ENCODE measurements around the gene CBLB.
"Not testable (repeated sequence)": the region's sequence is repeated elsewhere in the genome, so short reads cannot be mapped to it uniquely, and the experiment has no call there.

Gene CBLB

DNA sequence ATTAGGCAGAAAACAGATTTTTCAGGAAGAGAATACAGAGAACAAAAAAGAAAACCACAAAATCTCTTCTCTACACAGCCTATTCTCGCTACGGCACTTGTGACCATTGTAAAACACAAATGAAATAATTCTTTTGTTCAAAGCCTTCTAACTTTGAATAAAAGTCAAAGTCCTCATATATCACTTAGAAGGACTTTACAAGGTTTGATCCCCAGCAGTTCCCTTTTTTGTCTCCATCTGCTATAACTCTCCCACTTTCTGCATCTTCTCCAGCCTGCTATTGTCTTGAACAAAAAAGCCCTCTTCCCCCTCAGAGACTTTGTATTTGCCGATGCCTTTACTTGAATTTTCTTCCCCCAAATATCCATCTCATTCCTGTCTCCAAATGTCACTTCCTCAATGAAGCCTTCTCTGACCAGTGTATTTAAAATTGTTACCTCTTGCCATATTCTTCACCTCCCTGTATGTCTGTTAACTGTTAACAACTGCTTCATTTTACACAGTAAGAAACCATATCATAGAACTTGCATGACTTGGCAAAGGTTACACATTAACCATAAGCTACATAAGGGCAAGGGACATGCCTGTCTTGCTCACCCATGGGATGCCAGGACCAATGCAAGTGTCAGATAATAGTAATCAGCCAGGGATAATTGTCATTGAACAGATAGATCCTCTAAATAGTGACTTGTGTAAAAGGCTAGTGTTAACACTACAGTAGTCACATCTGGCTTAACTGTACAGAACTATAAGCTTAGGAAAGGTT is 122.4 kb downstream of the CBLB start:
- no peak for DNase-seq

DNA sequence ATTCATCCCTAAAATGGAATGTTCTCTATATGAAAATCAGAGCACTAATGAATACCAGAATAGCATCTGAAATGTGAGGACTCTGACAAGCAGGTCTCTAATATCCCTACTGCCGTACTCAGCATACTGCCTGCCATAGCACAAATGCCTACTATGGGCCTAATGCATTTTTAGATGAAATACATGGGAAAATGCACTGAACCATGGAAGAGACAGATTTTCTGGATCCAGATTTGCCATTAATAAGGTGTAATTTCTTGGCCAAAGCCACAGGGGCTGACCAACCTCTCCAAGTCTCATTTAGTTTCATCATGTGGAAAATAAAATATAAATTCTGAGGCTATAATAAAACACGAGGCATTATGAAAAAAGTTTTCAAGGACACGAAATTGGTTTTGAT is 123.8 kb downstream of the CBLB start:
- no peak for DNase-seq

DNA sequence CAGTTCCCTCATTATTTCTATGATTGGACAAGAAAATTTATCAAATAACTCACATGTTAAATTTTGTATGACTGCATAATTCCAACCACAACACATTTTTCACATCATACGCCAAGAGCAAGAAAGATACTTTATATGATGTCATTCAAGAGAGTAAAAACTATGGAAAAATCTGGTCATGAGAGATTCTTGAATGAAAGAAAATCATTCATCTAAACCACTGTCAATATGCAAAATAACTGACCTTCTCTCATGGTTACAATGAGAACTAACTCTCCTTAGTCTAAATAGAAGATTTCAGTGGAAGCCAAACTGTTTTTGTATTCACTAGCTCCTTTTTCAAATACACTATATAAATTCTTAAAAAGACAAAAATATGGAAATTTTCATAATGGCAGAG is 124.6 kb downstream of the CBLB start:
- no peak for DNase-seq

DNA sequence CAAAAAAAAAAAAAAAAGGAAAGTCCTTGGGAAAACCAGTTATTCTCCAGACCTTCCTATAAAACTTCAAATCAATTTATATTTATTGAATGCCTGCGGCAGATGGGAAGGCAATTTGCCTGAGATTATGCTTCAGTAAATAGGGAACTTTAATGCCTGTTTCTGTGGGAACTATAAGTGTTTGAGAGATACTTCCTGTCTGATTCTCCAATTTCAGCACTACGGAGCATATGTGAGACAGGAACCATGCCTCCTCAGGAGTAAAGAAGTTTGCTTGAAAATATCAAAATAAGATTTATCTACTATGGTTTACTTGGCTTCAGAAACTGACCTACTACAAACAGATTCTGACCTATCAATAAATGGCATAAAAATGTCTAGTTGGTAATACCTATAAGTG is 135.5 kb downstream of the CBLB start:
- DNase-seq: no peak

DNA sequence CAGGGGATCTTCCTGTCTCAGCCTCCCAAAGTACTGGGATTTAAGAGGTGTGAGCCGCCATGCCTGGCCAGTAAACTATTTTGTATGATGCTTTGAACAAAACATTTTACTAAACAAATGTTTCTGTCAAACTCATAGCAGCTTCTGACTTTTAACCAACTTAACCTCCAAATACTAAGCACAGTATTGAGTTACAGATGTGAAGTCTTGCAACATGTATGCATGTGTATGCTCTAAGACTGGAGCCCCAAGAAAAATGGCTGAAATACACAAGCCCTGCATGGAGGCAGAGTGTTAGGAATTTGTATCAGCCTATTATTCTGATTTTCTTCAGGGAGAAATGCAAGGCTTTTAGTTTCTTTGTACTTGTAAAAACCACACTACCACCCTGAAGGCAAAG is 137.1 kb downstream of the CBLB start:
- DNase-seq: no peak

DNA sequence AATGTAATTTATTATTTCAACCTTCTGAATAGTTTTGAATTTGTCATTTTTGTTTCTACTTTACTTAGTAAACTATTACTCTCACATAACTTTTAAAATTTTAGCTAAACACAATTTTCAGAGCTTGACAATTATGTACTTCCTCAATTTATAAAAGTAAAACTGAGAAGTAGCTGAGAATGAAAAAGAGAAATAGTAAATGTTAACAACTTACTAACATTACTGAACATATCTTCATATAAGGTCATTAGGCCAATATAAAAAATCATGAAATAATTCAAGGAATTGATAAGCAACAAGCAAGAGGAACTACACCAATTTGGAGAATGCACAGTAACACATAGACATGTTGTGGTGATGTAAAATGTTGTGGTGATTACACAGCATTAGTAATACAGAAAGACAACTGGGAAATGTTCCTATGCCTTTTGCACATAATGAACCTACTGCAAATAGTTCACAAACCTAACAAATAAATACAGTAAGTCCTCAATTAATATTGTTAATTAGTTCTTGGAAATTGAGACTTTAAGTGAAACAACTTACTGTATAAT is 137.9 kb downstream of the CBLB start:
- DNase-seq: no peak

DNA sequence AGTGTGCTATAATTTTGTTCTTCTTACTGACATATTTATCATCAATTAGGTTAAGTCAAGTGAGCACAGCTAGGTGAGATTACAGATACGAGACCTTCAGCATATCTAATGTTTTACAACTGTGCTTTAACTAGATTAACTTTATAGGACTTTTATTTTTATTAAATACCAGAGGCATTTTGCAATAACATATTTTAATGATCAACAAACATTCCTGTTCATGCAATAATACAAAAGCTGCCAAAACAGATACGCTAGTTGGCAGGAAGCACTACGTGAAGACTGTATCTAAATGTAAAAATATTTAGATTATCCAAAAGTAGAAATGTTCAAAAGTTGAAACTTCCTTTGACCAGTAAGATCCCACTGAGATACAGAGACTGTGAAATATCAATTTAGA is 139.1 kb downstream of the CBLB start:
- DNase-seq: no peak

DNA sequence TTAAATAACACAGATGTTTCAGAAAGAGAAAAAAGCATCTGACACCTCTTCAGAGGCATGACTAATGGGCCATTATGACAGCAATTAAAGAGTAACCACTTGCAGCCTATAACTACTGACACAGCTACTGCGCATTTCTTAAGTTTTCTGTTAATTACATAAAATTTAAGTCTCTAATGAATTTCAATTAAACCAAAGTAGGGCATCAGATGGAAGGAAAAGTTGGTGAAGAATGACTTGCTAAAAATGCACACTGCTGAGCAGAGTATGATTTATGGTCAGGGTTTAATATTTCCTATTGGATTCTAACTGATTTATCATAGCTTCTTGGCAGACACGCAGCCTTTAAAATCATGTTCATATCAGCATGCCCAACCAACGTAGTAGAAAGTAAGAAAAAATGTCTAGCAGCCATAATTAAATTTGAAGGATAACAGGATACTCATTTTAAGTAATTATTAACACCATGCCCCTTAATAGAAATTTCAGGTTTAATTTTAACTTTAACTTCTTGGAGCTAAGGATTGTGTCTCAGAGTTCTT is 140.0 kb downstream of the CBLB start:
- no peak for DNase-seq

DNA sequence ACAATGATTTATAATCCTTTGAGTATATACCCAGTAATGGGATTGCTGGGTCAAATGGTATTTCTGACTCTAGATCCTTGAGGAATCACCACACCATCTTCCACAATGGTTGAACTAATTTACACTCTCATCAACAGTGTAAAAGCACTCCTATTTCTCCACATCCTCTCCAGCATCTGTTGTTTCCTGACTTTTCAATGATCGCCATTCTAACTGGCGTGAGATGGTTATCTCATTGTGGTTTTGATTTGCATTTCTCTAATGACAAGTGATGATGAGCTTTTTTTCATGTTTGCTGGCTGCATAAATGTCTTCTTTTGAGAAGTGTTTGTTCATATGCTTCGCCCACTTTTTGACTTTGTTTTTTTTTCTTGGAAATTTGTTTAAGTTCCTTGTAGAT is 141.8 kb downstream of the CBLB start:
- not testable (repeated sequence) for DNase-seq

DNA sequence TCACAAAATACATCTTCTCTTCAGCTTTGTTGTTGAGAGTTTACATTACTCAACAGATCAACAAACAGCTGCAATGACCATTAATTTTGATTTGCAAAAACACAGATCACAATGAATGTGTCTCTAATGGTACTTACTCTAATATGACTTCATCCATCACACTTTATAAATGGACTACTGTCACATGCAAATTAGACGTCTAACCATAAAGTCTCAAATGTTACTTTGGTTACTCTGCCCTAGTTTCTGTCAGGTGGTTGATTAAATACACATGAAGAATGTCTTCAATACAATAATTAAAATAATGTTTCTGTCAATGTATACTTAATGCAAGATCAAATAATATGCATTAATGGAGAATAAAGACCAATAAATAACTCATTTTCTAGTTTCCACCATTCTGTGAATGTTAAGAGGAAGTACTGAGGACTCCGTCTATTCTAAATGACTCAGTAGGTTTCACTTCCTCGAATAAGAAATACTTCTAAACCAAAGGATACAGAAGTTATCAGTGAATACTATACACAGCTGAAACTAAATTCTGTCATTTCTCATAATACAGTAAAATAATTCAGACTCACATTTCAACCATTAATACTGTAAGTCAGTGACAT is 145.8 kb downstream of the CBLB start:
- DNase-seq: no peak

DNA sequence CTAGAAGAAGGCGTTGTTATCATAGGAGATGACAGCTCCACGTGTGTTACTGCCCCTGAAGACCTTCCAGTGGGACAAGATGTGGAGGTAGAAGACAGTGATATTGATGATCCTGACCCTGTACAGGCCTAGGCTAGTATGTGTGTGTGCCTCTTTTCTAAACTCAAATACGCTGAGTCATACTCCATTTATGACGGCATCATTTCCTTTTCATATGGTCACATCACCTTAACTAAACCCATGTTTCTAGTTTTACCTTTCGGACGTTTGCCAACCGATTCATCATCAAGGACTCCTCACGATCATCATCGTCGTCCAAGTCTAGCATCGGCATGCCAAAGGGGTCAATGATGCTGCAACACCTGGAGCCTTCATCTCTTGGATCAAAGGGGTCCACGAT is 149.0 kb downstream of the CBLB start:
- DNase-seq: no peak

DNA sequence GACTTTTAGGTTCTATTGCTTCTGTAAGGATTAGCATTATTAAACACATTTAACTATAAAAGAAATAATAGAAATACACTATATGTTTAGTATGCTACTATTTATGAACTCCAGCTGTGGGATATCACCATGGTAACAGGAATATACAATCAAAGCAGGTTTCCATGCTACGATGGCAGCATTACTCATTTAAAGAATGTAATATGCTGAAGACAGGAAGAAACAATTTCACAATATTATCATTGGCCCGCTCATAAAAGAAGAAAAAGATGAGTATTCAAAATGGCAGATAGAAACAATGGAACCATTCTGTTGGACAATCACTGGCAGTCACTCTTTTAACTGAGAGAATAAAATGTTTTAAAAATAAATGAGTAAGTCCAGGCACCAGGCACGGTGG is 153.4 kb downstream of the CBLB start:
- no peak for DNase-seq

DNA sequence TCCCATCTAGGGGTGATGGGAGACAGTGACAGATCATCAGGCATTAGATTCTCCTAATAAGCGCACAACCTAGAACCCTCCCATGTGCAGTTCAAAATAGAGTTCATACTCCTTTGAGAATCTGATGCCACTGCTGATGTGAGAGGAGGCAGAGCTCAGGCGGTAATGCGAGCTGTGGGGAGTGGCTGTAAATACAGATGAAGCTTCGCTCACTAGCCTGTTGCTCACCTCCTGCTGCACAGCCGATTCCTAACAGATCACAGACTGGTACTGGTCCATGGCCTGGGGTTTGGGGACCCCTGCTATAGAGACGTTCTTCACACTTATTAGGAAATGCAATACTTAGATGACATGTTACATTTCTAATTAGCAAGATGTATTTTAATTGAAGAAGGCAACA is 154.4 kb downstream of the CBLB start:
- DNase-seq: no peak

DNA sequence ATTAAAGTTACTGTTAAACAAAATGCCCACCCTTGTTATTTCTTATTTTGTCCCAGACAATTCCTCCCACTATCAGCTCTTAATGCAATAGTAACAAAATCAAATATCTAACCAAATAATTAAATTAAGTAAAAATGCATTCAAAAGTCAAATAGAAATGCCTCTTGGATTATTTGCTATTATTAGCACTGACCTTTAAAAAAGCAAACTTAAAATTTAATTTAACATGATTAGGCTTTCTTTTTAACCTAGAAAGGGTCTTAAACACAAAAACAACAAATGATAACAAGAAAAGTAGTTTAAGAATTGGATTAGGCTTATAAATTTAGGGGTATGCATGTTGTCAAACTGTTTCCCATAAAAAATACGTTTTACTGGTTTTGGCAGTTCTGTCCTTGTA is 159.8 kb downstream of the CBLB start:
- no peak for DNase-seq

DNA sequence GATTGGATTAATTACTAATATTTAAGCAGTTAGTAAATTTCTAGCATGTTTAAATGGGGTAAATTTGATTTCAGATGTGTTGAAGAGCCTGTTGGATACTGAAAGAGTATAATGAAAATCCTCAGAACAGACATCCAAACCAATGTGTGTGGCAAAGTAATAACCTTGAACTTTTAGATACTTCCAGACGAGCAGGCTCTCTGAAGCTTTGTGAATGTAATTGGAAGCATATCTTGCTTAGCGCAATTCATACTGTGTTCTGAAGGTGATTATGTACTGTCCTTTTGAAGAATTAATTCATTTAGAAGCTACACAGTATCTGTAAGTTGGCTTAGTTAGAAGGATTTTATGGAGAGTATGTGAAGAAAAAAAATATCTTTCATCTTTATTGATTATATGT is 161.8 kb downstream of the CBLB start:
- no peak for DNase-seq

DNA sequence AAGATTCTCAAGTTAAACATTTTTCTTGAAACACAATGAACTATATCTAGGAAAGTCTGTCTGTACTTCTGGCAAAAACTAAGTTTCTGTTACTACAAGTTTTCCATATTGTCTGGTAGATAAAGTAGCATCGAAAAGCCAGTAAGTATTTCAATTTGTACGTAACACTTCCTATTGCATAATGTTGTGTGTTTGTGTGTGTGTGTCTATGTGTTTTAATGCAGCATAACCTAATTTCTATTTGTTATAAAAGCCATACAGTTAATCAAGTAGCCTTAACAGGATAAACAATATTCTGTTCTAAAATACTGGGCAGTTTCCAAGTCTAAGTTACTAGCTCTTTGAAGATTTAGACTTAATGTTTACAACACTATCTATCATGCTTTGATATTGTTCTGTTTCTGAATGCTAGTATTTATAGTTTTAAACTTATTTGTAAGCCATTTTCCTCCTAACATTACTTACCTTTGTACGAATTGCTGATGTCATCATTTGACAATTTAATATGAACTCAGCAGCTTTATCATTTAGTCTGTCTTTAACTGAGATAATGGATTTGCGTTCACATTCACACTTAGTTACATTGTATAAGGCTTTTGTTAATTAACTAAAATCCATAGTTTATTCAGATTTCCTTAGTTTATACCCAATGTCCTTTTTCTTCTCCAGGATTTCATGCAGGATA is 163.9 kb downstream of the CBLB start:
- DNase-seq: no peak

DNA sequence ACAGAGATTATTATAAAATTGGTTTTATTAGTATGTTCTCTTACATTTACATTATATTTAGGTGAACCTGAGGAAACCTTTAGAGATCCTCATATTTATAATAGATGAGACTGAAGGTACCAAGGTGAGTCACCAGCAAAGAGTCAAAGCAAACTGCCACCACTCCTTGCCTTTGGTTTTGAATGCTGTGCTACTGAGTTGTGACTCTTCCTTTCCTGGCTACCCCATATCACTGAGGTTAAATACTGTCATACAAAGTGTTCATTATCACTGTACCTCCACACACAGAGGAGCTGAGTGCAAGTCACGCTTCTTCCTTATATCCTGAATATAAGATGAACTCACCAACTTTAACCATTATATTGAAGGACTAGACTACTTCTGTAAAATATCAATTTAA is 168.2 kb downstream of the CBLB start:
- DNase-seq: no peak

DNA sequence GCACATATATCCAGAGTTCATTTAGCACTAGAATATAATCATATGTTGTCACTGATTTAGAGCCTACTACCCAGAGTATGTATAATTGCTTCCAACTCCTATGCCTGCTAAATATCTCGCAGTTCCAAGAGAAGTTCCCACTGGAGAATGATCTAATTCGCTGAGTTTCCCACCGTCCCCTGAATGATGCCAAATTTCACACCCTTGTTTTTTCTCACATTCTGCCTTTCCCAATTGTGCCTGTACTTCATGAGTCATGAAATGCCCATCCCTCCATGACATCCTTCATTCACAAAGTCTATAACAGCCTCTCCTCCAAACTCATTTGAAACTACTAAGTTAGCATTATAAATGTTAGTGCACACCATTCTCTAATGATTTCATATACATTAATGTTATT is 177.2 kb downstream of the CBLB start:
- DNase-seq: no peak

DNA sequence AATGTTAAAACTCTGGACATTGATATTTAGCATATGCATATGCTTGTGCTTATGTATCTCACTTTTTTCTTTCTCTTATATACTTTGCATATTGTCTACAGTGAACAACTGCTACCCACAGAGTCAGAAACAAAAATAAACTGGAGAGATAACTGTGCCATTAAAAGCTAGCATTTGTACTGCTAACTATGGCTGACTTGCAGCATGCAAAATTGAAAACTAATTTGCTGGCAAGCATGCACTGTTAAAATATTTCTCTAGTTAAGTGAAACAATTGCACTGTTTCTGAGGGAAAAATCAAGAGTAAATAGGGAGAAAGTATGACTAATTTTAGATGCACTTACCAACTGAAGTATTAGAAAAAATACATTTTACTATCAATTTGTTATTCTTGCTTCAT is 177.8 kb downstream of the CBLB start:
- DNase-seq: no peak

DNA sequence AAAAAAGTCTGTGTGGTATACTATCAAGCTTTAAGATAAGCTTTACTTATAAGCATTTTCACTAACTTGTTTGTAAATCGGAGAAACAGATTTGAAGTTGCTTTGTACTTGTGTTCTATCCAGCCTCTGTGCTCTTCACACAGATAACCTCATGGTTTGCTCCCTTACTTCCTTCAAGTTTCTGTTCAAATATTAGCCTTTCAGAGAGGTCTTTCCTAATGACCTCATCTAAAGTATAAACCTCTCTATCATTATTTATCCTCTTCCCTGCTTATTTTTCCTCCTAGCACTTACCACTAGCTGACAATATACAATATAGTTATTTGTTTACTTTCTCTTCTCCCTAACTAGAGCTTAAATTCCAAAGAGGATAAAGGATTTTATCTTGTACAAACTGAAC is 180.0 kb downstream of the CBLB start:
- no peak for DNase-seq

DNA sequence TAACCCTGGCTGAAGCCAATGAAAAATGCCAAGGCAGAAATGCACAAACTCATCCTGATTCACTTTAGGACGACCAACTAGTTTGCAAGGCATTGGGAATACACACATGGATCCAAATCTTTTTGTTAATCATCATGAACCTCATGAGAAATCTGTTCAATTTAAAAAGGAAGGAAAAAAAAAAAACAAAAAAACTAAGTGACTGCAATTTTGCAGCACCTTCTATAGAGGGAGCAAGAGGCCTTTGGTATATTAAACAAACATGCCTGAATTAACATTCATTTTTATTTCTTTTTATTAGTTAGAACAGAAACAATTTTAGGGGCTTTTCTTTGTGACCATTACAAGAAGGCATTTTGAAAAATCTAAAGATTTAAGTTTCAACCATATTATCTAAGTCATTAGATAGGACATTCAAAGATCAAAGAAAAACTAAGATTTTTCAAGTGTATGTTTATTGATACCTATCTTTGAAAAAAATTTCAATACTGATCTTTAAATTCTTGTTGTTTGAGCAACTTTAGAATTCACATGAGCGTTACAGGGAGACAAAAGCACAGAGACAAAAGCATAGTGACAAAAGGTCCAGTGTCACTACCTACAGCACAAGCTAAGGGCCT is 182.4 kb downstream of the CBLB start:
- no peak for DNase-seq

DNA sequence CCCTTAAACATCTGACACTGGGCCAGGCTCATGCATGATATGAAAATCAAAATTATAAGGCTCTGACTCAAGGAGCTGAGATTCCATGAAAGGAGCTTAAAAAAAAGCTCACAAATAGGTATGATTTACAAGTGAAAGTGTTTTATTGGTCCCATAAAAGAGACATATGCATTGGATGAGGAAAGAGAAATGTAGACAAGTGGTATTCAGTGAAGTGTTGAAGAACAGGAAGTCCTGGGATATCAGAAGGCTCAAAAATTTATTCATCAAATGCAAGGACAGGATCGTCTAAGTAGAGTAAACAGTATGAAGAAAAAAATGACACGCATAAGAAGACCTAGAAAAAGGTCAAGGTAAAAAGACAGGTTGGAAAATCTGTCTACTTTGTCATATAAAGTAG is 188.9 kb downstream of the CBLB start:
- no peak for DNase-seq

DNA sequence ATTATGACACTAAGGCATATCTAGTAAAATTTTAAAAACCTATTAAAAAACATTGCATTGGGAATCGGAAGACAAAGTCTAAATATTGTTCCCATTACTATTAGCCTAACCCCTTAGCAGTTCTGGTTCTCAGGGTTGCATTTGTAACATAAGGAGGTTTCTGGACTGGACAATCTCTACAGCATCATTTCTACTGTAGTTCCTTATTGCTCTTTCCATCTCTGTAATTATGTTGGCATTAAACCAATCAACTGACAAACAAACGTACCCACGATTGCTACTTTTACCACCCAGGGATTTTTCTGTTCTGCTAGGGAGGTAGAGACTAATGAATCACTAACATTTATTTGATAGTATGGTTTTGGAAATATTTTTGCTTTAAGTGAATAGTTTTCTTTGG is 190.8 kb downstream of the CBLB start:
- DNase-seq: no peak

All from stimulated activated naive CD4-positive, alpha-beta T cell treated with Interleukin-2 at 50 U/mL for 16 hours (primary cell).